Measurements from ENCODE around the gene PTPRM.

PTPRM gene

DNA sequence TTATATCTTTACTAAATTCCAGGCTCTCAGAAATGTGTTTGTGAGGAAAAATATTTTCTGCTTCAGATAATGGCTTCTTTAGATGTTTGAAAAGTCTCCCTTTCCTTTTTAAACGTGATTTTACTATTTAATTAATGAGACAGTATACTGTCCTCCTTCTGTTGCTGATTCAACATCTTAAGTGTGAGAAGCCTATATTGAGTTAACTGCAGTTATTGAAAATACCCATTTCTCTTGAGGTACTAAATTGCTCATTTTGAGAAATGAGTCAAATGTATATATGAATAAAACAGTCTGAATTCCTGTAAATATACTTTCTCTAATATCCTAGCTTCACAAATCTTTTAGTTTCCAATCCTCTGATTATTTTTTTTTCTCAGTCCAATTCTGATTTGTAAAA lies 470.2 kb downstream of the PTPRM start:
- Histone ChIP-seq H3K27ac (ENCODE audit: low read depth, low read length, severe bottlenecking) (no peak overlapping the region), H3K4me1 (ENCODE audit: control insufficient read depth, insufficient read depth, low read length, poor library complexity, severe bottlenecking) (no peaks in the 10 kb centered on the region), H3K4me3 (ENCODE audit: extremely low read depth, insufficient read depth, low read length, poor library complexity, severe bottlenecking) (no peak overlapping the region), H3K36me3 (ENCODE audit: control insufficient read depth, insufficient read depth, low read length) (no peaks in the 10 kb centered on the region), H3K9me3 (ENCODE audit: control insufficient read depth, low read length) (peaks cover 6% of the 10 kb centered on the region)
- no CpG with 5 or more reads among the region's 1 CpG for WGBS, 2 experiments (ENCODE audit: insufficient coverage in 2 of 2)

DNA sequence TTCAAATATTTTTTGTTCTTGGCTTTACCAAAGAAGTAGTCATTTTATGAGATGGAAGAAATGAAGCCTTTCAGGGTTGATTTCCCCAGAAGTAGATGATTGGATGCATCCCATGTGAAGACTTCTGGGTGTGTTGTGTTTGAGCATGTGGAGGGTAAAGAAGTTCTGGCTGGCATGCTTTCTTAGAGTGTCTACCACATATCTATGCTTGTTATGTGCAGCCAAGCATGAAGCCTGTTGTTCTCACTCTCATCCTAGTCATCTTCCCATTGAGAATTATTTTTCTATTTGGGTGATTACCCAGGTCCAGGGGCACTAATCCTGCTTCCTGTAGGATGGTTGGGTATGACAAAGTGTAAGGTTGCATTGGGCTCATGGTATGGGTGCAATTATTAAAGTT lies 472.9 kb downstream of the PTPRM start:
- Histone ChIP-seq H3K4me1 (ENCODE audit: control insufficient read depth, insufficient read depth, low read length, poor library complexity, severe bottlenecking) (no peaks in the 10 kb centered on the region), H3K27ac (ENCODE audit: low read depth, low read length, severe bottlenecking) (no peak overlapping the region), H3K9me3 (ENCODE audit: control insufficient read depth, low read length) (no peaks in the 10 kb centered on the region), H3K4me3 (ENCODE audit: extremely low read depth, insufficient read depth, low read length, poor library complexity, severe bottlenecking) (no peak overlapping the region), H3K36me3 (ENCODE audit: control insufficient read depth, insufficient read depth, low read length) (no peaks in the 10 kb centered on the region)

DNA sequence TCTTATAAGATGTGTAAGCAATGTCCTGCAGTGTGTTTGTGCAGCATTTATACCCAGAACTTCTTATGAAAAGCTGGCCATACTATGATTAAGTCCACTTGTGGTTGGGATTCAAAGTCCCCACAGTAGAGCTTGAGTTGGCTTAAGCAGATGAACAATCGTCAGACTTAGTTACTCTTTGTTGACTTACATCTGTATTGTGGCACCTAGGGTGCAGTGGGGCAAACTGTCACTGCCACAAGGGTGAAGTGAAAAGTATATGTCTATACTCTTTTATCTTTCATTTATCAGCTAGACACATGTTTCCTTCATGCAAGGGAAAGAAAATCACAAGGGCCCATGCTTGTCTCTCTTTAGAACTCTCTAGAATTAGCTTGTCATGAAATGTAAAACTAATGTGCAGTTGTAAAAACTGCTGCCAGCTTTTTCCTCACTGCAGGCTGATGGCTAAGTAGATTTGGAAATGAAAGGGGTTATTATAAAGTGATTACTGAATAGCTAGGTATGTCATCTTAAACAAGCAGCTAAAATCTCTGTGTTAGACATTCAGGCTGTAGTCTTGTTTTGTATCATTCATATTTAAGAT lies 474.5 kb downstream of the PTPRM start:
- Histone ChIP-seq H3K4me1 (ENCODE audit: control insufficient read depth, insufficient read depth, low read length, poor library complexity, severe bottlenecking) (no peaks in the 10 kb centered on the region), H3K36me3 (ENCODE audit: control insufficient read depth, insufficient read depth, low read length) (no peaks in the 10 kb centered on the region), H3K9me3 (ENCODE audit: control insufficient read depth, low read length) (no peaks in the 10 kb centered on the region), H3K4me3 (ENCODE audit: extremely low read depth, insufficient read depth, low read length, poor library complexity, severe bottlenecking) (no peak overlapping the region), H3K27ac (ENCODE audit: low read depth, low read length, severe bottlenecking) (no peak overlapping the region)
- WGBS, 2 experiments (ENCODE audit: insufficient coverage in 2 of 2), result 80% methylated on average over 1 of the region's 1 CpG

DNA sequence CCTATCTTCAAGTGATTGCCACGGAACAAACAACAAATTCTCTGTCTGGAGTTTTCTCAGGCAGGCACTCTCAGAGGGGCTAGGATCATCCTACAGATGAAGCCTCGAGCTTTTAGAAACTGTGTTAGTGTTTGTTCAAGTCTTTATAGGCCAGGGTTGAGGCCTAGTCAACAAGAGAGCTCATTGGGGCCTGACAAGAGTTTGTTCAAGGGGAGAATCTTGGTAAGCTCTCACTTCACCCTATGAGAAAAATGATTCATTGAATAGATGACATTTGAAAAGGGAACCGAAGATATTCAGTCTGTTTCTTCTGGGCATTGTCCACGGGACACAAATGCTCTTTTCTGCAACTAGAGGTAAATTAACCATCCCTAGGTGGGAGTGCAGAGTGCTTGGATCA lies 476.9 kb downstream of the PTPRM start:
- Histone ChIP-seq H3K36me3 (ENCODE audit: control insufficient read depth, insufficient read depth, low read length) (no peaks in the 10 kb centered on the region), H3K4me3 (ENCODE audit: extremely low read depth, insufficient read depth, low read length, poor library complexity, severe bottlenecking) (no peak overlapping the region), H3K4me1 (ENCODE audit: control insufficient read depth, insufficient read depth, low read length, poor library complexity, severe bottlenecking) (peaks cover 6% of the 10 kb centered on the region), H3K27ac (ENCODE audit: low read depth, low read length, severe bottlenecking) (no peak overlapping the region), H3K9me3 (ENCODE audit: control insufficient read depth, low read length) (no peaks in the 10 kb centered on the region)
- 76 to 83% methylated on average over 4 of the region's 4 CpGs for WGBS, 2 experiments (ENCODE audit: insufficient coverage in 2 of 2)

DNA sequence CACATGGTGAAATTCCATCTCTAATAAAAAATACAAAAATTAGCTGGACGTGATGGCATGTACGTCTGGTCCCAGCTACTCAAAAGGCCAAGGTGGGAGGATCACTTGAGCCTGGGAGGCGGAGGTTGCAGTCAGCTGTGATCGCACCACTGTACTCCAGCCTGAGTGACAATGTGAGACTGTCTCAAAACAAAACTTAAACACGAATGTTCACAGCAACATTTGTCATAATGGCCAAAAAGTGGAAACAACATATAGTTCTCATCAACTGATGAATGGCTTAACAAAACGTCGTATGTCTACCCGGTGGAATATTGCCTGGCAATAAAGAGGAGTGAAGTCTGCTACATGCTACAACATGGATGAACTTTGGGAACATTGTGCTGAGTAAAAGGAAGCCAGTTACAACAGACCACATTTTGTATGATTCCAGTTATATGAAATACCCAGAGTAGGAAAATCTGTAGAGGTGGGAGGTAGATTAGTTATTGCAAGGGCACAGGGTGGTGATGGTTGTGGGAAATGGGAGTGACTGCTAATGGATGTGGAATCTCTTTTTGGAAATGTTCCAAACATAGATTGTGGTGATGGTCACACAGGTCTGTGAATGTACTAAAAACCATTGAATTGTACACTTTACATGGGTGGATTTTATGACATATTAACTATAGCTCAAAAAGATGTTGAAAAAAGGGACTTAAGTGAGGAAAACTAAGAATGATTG lies 478.2 kb downstream of the PTPRM start:
- Histone ChIP-seq H3K27ac (ENCODE audit: low read depth, low read length, severe bottlenecking) (no peak overlapping the region), H3K4me1 (ENCODE audit: control insufficient read depth, insufficient read depth, low read length, poor library complexity, severe bottlenecking) (peaks cover 13% of the 10 kb centered on the region), H3K36me3 (ENCODE audit: control insufficient read depth, insufficient read depth, low read length) (no peaks in the 10 kb centered on the region), H3K9me3 (ENCODE audit: control insufficient read depth, low read length) (no peaks in the 10 kb centered on the region), H3K4me3 (ENCODE audit: extremely low read depth, insufficient read depth, low read length, poor library complexity, severe bottlenecking) (no peak overlapping the region)
- 92 to 98% methylated on average over 7 to 8 of the region's 8 CpGs for WGBS, 2 experiments (ENCODE audit: insufficient coverage in 2 of 2)

DNA sequence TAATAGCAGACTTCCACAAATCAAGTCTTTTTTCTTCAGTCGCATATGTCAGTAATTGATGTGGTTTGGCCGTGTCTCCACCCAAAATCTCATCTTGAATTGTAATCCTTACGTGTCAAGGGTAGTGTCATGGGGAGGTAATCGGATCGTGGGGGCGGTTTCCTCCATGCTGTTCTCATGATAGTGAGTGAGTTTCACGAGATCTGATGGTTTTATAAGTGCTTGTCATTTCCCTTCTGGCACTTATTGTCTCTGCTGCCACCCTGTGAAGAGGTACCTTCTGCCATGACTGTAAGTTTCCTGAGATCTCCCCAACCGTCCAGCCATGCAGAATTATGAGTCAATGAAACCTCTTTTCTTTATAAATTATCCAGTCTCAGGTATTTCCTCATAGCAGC lies 478.8 kb downstream of the PTPRM start:
- Histone ChIP-seq H3K27ac (ENCODE audit: low read depth, low read length, severe bottlenecking) (no peak overlapping the region), H3K4me1 (ENCODE audit: control insufficient read depth, insufficient read depth, low read length, poor library complexity, severe bottlenecking) (peaks cover 13% of the 10 kb centered on the region), H3K4me3 (ENCODE audit: extremely low read depth, insufficient read depth, low read length, poor library complexity, severe bottlenecking) (no peak overlapping the region), H3K36me3 (ENCODE audit: control insufficient read depth, insufficient read depth, low read length) (no peaks in the 10 kb centered on the region), H3K9me3 (ENCODE audit: control insufficient read depth, low read length) (no peaks in the 10 kb centered on the region)
- WGBS, 2 experiments (ENCODE audit: insufficient coverage in 2 of 2), result 81 to 100% methylated on average over 2 to 8 of the region's 8 CpGs

DNA sequence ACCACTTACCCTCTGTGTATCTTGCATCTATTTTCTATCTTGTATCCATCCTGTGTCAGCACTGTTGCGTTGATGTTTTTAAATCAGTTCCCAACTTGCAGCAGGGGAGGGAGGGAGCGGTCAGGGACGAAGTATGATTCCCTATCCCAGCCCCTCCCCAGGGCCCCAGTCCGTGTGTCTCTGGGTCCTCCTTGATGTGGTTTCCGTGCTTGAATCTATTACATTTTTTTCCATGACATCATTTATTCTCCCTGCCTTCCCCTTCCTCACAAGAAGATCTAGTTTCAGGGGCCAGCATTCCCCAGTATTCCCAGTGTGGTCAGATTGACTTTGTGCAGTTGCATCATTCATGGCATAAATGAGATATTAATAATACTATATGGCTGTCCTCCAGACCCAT lies 479.3 kb downstream of the PTPRM start:
- Histone ChIP-seq H3K9me3 (ENCODE audit: control insufficient read depth, low read length) (no peaks in the 10 kb centered on the region), H3K4me1 (ENCODE audit: control insufficient read depth, insufficient read depth, low read length, poor library complexity, severe bottlenecking) (peaks cover 13% of the 10 kb centered on the region), H3K27ac (ENCODE audit: low read depth, low read length, severe bottlenecking) (no peak overlapping the region), H3K4me3 (ENCODE audit: extremely low read depth, insufficient read depth, low read length, poor library complexity, severe bottlenecking) (no peak overlapping the region), H3K36me3 (ENCODE audit: control insufficient read depth, insufficient read depth, low read length) (no peaks in the 10 kb centered on the region)
- WGBS, 2 experiments (ENCODE audit: insufficient coverage in 2 of 2), result 87 to 100% methylated on average over 1 to 3 of the region's 5 CpGs

DNA sequence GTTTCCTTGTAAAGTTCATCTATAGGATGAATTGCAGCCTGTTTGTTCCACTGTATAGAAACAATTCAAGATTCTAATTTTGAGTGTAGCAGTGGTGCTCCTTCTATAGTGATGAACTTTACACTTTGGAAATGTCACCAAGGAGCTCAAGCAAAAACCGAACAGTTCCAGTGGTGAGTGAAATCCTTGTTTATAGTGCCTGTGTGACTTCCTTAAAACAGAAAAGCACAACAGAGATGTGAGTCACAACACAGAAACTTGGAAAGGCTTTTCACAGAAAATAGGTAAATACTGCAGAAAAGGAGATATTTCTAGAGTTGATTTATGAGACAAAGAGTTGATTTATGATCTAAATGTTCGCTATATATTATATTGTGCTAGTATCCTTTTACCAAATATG lies 482.0 kb downstream of the PTPRM start:
- Histone ChIP-seq H3K4me1 (ENCODE audit: control insufficient read depth, insufficient read depth, low read length, poor library complexity, severe bottlenecking) (peaks cover 13% of the 10 kb centered on the region), H3K4me3 (ENCODE audit: extremely low read depth, insufficient read depth, low read length, poor library complexity, severe bottlenecking) (no peak overlapping the region), H3K36me3 (ENCODE audit: control insufficient read depth, insufficient read depth, low read length) (no peaks in the 10 kb centered on the region), H3K27ac (ENCODE audit: low read depth, low read length, severe bottlenecking) (peak overlapping the region; percentile 4), H3K9me3 (ENCODE audit: control insufficient read depth, low read length) (no peaks in the 10 kb centered on the region)
- 67% methylated on average over 1 of the region's 2 CpGs for WGBS, 2 experiments (ENCODE audit: insufficient coverage in 2 of 2)

DNA sequence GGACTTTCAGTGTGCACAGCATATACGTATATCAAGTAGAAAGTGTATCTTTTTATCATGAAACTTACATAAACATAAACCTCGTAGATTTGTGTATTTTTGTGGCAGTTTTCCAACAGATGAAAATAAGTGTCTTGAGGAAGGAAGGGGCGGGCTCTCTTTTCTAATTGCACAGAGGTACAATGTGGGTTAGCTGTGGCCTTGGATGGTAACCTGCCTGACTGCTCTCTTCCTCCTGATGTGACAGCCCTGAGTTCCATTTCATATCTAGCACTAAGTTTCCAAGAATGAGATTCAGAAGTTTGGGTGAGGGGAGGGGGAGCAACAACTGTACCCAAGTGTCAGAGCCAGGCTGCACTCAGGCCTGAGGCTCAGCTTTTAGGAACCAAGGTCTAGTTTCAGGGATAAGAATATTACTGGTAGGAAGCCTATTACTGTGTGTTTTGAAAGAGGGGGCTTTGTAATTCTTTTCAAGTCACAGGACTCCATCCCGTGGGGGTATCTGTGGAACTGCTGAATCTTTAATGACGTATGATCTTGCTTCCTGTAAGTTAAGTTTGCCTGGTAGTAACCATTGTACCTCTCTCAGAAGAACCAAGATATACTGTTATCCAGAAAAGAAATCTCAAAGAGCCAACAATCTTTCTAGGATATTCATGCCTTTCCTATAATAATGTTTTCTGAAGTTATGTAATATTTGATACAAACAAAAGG lies 483.7 kb downstream of the PTPRM start:
- no peaks in the 10 kb centered on the region for H3K36me3 ChIP-seq (ENCODE audit: control insufficient read depth, insufficient read depth, low read length)
- peaks cover 13% of the 10 kb centered on the region for H3K4me1 ChIP-seq (ENCODE audit: control insufficient read depth, insufficient read depth, low read length, poor library complexity, severe bottlenecking)
- no peak overlapping the region for H3K27ac ChIP-seq (ENCODE audit: low read depth, low read length, severe bottlenecking)
- no peak overlapping the region for H3K4me3 ChIP-seq (ENCODE audit: extremely low read depth, insufficient read depth, low read length, poor library complexity, severe bottlenecking)
- WGBS, 2 experiments (ENCODE audit: insufficient coverage in 2 of 2), result 48 to 86% methylated on average over 1 to 2 of the region's 5 CpGs
- no peaks in the 10 kb centered on the region for H3K9me3 ChIP-seq (ENCODE audit: control insufficient read depth, low read length)

DNA sequence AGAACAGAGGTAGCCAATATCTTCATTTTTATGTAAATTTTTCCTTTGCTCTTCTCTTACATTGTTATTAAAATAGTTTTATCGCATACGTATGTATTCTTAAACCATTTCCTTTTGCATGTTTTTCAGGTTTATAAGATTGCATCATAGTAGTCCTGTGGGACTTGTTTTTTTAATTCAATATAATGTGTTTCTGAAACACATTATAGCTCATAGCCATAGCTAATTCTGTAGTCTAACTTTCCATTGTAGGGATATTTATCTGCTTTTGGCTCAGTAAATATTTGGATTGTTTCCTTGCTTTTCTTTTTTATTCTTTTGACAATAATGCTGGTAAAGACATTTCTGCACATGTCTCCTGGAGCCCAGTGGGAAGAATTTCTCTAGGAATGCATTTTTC lies 484.3 kb downstream of the PTPRM start:
- WGBS, 2 experiments (ENCODE audit: insufficient coverage in 2 of 2), result no CpG with 5 or more reads among the region's 2 CpGs

DNA sequence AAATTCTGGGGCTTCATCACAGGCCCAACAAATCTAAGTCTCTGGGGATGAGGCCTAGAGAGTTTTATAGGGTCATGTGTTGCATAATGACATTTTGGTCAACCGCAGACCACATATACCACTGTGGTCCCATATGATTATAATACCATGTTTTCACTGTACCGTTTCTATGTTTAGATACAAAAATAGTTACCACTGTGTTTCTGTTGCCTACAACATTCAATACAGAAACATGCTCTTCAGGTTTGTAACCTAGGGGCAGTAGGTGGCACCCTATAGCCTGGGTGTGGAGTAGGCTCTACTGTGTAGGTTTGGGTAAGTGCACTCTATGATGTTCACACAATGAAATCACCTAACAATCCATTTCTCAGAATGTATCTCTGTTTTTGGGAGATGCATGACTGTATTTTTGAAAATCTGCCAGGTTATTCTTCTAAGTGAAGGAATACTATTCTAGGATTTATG lies 485.2 kb downstream of the PTPRM start:
- WGBS, 2 experiments (ENCODE audit: insufficient coverage in 2 of 2), result no CpG with 5 or more reads among the region's 2 CpGs
- H3K36me3 ChIP-seq (ENCODE audit: control insufficient read depth, insufficient read depth, low read length), result no peaks in the 10 kb centered on the region
- no peak overlapping the region for H3K4me3 ChIP-seq (ENCODE audit: extremely low read depth, insufficient read depth, low read length, poor library complexity, severe bottlenecking)
- H3K4me1 ChIP-seq (ENCODE audit: control insufficient read depth, insufficient read depth, low read length, poor library complexity, severe bottlenecking), result peaks cover 13% of the 10 kb centered on the region
- H3K9me3 ChIP-seq (ENCODE audit: control insufficient read depth, low read length), result no peaks in the 10 kb centered on the region
- no peak overlapping the region for H3K27ac ChIP-seq (ENCODE audit: low read depth, low read length, severe bottlenecking)

More for the DNA sequence above, 484.3 kb downstream of the PTPRM start:
- Histone ChIP-seq H3K4me3 (ENCODE audit: extremely low read depth, insufficient read depth, low read length, poor library complexity, severe bottlenecking) (no peak overlapping the region), H3K27ac (ENCODE audit: low read depth, low read length, severe bottlenecking) (no peak overlapping the region), H3K9me3 (ENCODE audit: control insufficient read depth, low read length) (no peaks in the 10 kb centered on the region), H3K36me3 (ENCODE audit: control insufficient read depth, insufficient read depth, low read length) (no peaks in the 10 kb centered on the region), H3K4me1 (ENCODE audit: control insufficient read depth, insufficient read depth, low read length, poor library complexity, severe bottlenecking) (peaks cover 13% of the 10 kb centered on the region)

Data from mesodermal cell (in vitro differentiated cells).